ENCODE data around the gene LTA4H.

- TF ChIP-seq, protein P1, sequence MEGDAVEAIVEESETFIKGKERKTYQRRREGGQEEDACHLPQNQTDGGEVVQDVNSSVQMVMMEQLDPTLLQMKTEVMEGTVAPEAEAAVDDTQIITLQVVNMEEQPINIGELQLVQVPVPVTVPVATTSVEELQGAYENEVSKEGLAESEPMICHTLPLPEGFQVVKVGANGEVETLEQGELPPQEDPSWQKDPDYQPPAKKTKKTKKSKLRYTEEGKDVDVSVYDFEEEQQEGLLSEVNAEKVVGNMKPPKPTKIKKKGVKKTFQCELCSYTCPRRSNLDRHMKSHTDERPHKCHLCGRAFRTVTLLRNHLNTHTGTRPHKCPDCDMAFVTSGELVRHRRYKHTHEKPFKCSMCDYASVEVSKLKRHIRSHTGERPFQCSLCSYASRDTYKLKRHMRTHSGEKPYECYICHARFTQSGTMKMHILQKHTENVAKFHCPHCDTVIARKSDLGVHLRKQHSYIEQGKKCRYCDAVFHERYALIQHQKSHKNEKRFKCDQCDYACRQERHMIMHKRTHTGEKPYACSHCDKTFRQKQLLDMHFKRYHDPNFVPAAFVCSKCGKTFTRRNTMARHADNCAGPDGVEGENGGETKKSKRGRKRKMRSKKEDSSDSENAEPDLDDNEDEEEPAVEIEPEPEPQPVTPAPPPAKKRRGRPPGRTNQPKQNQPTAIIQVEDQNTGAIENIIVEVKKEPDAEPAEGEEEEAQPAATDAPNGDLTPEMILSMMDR (IDR thresholded peaks at IDR 0.05 in 8 of 11, conservative IDR thresholded peaks at IDR 0.05 in 3 of 11) = no peak
- TF ChIP-seq POLR2AphosphoS5 (IDR thresholded peaks at IDR 0.05) = no peak
- no peak for TF ChIP-seq POLR2A (IDR thresholded peaks at IDR 0.05)
Observed at GRCh38 chr12:96049101-96049500, 13.7 kb upstream of the LTA4H start.

All from spleen (tissue), 7 donors.